K562 (cell line): ENCODE data around the gene ZFPM1. TPM values are rescaled to one million over a fixed set of nuclear protein-coding genes. Genes with fewer than 3 reads are reported as not detected.

ENCODE experiments used
- ATAC-seq: fragments of 200-7000 bp; cut with Tn5 transposase; 3 replicates; pipeline ENCODE4 v1.9.1; 2020; ENCODE audit warnings: moderate library complexity
- BruUV-seq: library from RNA; stranded (reverse); fragments of 400-500 nt; replicated peaks from 2 replicates; lab custom pipeline; 2021; lab: Mats Ljungman, UMichigan
- CTCF ChIA-PET: fragments of 300-600 bp; formaldehyde crosslinking; extraction: SDS; loops from one replicate; lab custom pipeline; 2021; ENCODE audit warnings: low intra/inter-chr PET ratio; lab: Yijun Ruan, JAX
- POLR2A ChIA-PET: fragments of 300-600, 350-650 bp; sonication (Branson Sonifier 250); formaldehyde crosslinking; extraction: SDS; loops from one replicate; lab custom pipeline; 2021; ENCODE audit warnings: antibody characterized with exemption, inconsistent platforms; lab: Yijun Ruan, JAX
- DNase-seq, 4 experiments: peaks; one replicate each; pipeline versions ENCODE4 v3.0.0 to v3.0.0-alpha.2; 2011 to 2018; ENCODE audit warnings: low spot score in 3 of 4, mixed read lengths in 3 of 4; ENCODE audit errors: extremely low read depth in 1 of 4
- FAIRE-seq: peaks from 2 replicates; lab custom pipeline; 2011; peaks lifted over from hg19 to GRCh38; lab: Jason Lieb, UNC
- H2AFZ ChIP-seq: 2 replicates; pipeline ENCODE4 v1.6.0; 2011; ENCODE audit warnings: low read depth, low read length, control low read depth, inconsistent platforms
- H3K27ac ChIP-seq: fragments of 200-600 bp; 3 replicates; pipeline ENCODE4 v1.8.0; 2011; ENCODE audit warnings: low read depth, mild to moderate bottlenecking, control low read depth, inconsistent platforms, low read length, moderate library complexity, mixed read lengths; ENCODE audit errors: extremely low read depth
- H3K27me3 ChIP-seq, 2 experiments: fragments of 300-600 bp in 1 of 2; 2 replicates in 1 of 2; 3 replicates in 1 of 2; pipeline versions ENCODE4 v1.6.0 to v1.8.0; 2011; ENCODE audit warnings: inconsistent platforms in 2 of 2, low read length in 2 of 2, mild to moderate bottlenecking in 1 of 2, mixed read lengths in 1 of 2, moderate library complexity in 1 of 2; ENCODE audit not compliant: control insufficient read depth in 2 of 2, insufficient read depth in 2 of 2
- H3K36me3 ChIP-seq: fragments of 300-600 bp; 3 replicates; pipeline ENCODE4 v1.8.0; 2011; ENCODE audit warnings: mild to moderate bottlenecking, low read length, inconsistent platforms; ENCODE audit not compliant: control insufficient read depth, insufficient read depth
- H3K4me1 ChIP-seq, 2 experiments: fragments of 200-600 bp in 1 of 2; replicated peaks in 1 of 2; 2 replicates in 1 of 2; 3 replicates in 1 of 2; pipeline versions ENCODE4 v1.5.1 to v1.8.0; 2011; ENCODE audit warnings: inconsistent platforms in 2 of 2, low read length in 2 of 2, mild to moderate bottlenecking in 1 of 2, mixed read lengths in 1 of 2, moderate library complexity in 1 of 2; ENCODE audit not compliant: control insufficient read depth in 2 of 2, insufficient read depth in 2 of 2
- H3K4me2 ChIP-seq: 2 replicates; pipeline ENCODE4 v1.6.1; 2011; ENCODE audit warnings: low read length, control low read depth, inconsistent platforms, mixed read lengths; ENCODE audit not compliant: insufficient read depth
- H3K4me3 ChIP-seq: fragments of 200-600 bp; sonication (generic), shearing (Covaris generic); 2 replicates; pipeline ENCODE4 v1.5.1; 2016; ENCODE audit warnings: control low read depth, inconsistent platforms
- H3K79me2 ChIP-seq: fragments of 200-600 bp; 3 replicates; pipeline ENCODE4 v1.8.0; 2011; ENCODE audit warnings: low read length, inconsistent platforms; ENCODE audit not compliant: control insufficient read depth, insufficient read depth
- H3K9ac ChIP-seq, 2 experiments: 2 replicates each; pipeline versions ENCODE4 v1.6.0 to v1.6.1; 2011; ENCODE audit warnings: low read depth in 2 of 2, low read length in 2 of 2, control low read depth in 1 of 2, inconsistent platforms in 1 of 2, mild to moderate bottlenecking in 1 of 2, mixed read lengths in 1 of 2; ENCODE audit not compliant: insufficient read depth in 1 of 2
- H3K9me1 ChIP-seq: one replicate; pipeline ENCODE4 v1.6.0; 2011; ENCODE audit warnings: inconsistent platforms, mild to moderate bottlenecking, low read length, moderate library complexity; ENCODE audit not compliant: control insufficient read depth, insufficient read depth
- H3K9me3 ChIP-seq: replicated peaks from 2 replicates; pipeline ENCODE4 v1.5.1; 2011; ENCODE audit warnings: low read depth, low read length, inconsistent platforms; ENCODE audit not compliant: control insufficient read depth, insufficient read depth
- H4K20me1 ChIP-seq: replicated peaks from 2 replicates; pipeline ENCODE4 v1.6.1; 2011; ENCODE audit warnings: low read length, inconsistent platforms, mixed read lengths; ENCODE audit not compliant: control insufficient read depth, insufficient read depth
- ADNP ChIP-seq: fragments of 200-800 bp; sonication (Bioruptor generic); IDR thresholded peaks from 2 replicates; pipeline ENCODE4 v1.6.1; 2016; ENCODE audit warnings: missing genetic modification characterization, missing compliant biosample characterization
- MYNN ChIP-seq, 2 experiments: sonication (generic); formaldehyde crosslinking in 1 of 2; IDR thresholded peaks; 2 replicates each; pipeline versions ENCODE4 v1.5.0 to v1.6.1; 2016 to 2020; ENCODE audit warnings: antibody characterized with exemption in 1 of 2, missing genetic modification reagents in 1 of 2
- NFIC ChIP-seq: fragments of 450-650 bp; IDR thresholded peaks from 2 replicates; pipeline ENCODE4 v1.6.1; 2017; ENCODE audit warnings: mild to moderate bottlenecking, inconsistent platforms
- PRMT5 ChIP-seq: sonication (generic); formaldehyde crosslinking; IDR thresholded peaks from 2 replicates; pipeline ENCODE4 v1.5.0; 2020; ENCODE audit warnings: missing genetic modification reagents
- U2AF2 ChIP-seq: fragments of 200-400 bp; formaldehyde crosslinking; optimal IDR thresholded peaks from 2 replicates; pipeline ENCODE3; 2017; ENCODE audit warnings: low read depth, mild to moderate bottlenecking, low read length
- WGBS: fragments of 100-300 bp; shearing (Covaris generic); methylation state at CpG from one replicate; pipeline ENCODE4 v1.1.6; 2016; ENCODE audit warnings: low coverage, mixed read lengths; ENCODE audit not compliant: insufficient coverage; ENCODE audit errors: missing lambda C conversion rate; 5-methylcytosine and 5-hydroxymethylcytosine counted together
- in situ Hi-C: fragments of 300-500 bp; cut with MboI; formaldehyde crosslinking; loops from 4 replicates; pipeline ENCODE4 v1.15.0; 2018; ENCODE audit warnings: inconsistent platforms, mixed read lengths
- intact Hi-C: fragments of 100-400 bp; cut with micrococcal nuclease; formaldehyde crosslinking; loops from 2 replicates; pipeline ENCODE4 v1.14.2; 2022
- polyA plus RNA-seq, 8 experiments: library from polyadenylated mRNA; depleted of rRNA in 4 of 8; stranded (reverse) in 5 of 8; unstranded in 3 of 8; fragments of >200 nt; fragmentation: Nextera tagmentation in 2 of 8; fragmentation: Illumina TruSeq in 1 of 8; extraction: Ambion mirVana in 2 of 8; extraction: Trizol in 1 of 8; gene quantifications; 2 replicates each; pipeline versions ENCODE4 v1.2.1 to v1.2.3, GENCODE V29; 2011 to 2014; ENCODE audit warnings: inconsistent platforms in 1 of 8, missing spikeins in 1 of 8
- total RNA-seq, 7 experiments: library from RNA; depleted of rRNA in 6 of 7; stranded (reverse); fragments of >200 nt in 6 of 7; fragmentation: Illumina TruSeq in 2 of 7; extraction: Trizol in 2 of 7; gene quantifications; 2 replicates each; pipeline versions ENCODE4 v1.2.1 to v1.2.3, GENCODE V29; 2011 to 2021; ENCODE audit warnings: low replicate concordance in 1 of 7
- TF ChIP-seq, protein P1 (sequence below): sonication (generic); formaldehyde crosslinking; IDR thresholded peaks from 2 replicates; pipeline ENCODE4 v1.8.0; 2022; ENCODE audit warnings: mild to moderate bottlenecking, missing genetic modification reagents
- TF ChIP-seq, protein P2 (sequence below): fragments of 250-450 bp; sonication (Bioruptor Pico); IDR thresholded peaks from 2 replicates; pipeline ENCODE4 v1.5.0; 2021
- TF ChIP-seq, protein P3 (sequence below): sonication (generic); formaldehyde crosslinking; IDR thresholded peaks from 2 replicates; pipeline ENCODE4 v1.8.0; 2022; ENCODE audit warnings: mild to moderate bottlenecking, missing genetic modification reagents

The ZFPM1 gene
- total and polyA plus RNA-seq, 9 of the 15 experiments (the other 6 are each of a cell fraction or from before 2014, with no cell fraction given), result 0.03 to 35.9 (median 1.4) TPM

DNA sequence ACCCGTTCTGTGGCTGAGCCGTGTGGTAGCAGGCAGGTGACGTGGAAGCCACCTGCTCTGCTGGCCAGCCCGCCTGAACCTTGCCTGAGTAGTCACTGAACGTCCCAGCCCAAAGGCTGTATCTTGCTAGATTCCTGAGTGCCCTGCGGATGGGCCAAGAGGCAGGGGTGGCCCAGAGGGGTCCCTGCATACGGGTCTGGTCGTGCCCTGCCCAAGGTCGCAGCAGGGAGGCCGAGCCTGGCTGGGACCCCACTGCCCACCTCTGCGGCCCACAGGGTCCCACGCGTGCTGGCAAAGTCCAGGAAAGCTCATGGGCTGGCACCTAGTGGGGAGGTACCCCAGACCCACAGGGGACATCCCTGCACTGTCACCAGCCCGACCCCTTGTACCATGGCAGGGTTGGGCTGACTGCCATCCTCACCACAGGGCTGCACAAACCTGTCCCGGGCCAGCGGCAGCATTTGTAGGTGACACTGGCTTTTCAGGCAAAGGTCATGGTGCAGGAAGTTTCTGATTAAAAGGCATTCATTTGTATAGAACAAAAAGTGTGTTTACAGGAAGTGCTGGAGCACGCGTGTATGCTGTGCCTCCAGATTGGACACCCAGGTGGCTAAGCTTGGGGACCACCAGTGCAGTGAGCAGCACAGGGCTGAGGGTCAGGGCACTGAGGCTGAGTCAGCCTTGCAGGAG, 72.0 kb downstream of the ZFPM1 start (continued):
- TF ChIP-seq, protein P1, sequence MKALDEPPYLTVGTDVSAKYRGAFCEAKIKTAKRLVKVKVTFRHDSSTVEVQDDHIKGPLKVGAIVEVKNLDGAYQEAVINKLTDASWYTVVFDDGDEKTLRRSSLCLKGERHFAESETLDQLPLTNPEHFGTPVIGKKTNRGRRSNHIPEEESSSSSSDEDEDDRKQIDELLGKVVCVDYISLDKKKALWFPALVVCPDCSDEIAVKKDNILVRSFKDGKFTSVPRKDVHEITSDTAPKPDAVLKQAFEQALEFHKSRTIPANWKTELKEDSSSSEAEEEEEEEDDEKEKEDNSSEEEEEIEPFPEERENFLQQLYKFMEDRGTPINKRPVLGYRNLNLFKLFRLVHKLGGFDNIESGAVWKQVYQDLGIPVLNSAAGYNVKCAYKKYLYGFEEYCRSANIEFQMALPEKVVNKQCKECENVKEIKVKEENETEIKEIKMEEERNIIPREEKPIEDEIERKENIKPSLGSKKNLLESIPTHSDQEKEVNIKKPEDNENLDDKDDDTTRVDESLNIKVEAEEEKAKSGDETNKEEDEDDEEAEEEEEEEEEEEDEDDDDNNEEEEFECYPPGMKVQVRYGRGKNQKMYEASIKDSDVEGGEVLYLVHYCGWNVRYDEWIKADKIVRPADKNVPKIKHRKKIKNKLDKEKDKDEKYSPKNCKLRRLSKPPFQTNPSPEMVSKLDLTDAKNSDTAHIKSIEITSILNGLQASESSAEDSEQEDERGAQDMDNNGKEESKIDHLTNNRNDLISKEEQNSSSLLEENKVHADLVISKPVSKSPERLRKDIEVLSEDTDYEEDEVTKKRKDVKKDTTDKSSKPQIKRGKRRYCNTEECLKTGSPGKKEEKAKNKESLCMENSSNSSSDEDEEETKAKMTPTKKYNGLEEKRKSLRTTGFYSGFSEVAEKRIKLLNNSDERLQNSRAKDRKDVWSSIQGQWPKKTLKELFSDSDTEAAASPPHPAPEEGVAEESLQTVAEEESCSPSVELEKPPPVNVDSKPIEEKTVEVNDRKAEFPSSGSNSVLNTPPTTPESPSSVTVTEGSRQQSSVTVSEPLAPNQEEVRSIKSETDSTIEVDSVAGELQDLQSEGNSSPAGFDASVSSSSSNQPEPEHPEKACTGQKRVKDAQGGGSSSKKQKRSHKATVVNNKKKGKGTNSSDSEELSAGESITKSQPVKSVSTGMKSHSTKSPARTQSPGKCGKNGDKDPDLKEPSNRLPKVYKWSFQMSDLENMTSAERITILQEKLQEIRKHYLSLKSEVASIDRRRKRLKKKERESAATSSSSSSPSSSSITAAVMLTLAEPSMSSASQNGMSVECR (CRISPR knock-in tag), result no peak
- peak; percentile 11; the same call in 1 of the 2 replicates for TF ChIP-seq MYNN (IDR thresholded peaks at IDR 0.05)
- no peak for TF ChIP-seq MYNN (CRISPR knock-in tag; IDR thresholded peaks at IDR 0.05)

DNA sequence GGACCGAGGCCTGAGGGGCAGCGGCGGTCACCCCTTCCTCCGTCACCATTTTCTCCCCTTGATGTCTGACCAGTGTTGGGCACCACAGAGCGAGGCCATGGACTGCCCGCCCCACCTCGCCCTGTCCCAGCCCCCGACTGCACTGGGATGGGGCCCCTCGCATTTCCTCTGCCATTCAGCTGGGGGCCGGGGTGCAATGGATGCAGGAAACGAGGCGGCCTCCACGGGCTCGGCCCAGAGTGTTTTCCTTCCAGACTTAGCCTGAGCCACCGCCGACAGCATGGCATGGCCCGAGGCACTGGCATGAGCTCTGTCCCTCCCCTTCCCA, 72.5 kb downstream of the ZFPM1 start:
- no peak overlapping the region for H2AFZ ChIP-seq
- H3K4me3 ChIP-seq, result no peak overlapping the region
- H3K27me3 ChIP-seq, result no peaks in the 10 kb centered on the region
- no peak for ATAC-seq
- H3K9me3 ChIP-seq, result no peaks in the 10 kb centered on the region
- intact Hi-C loops (loop anchor here (5.0 kb wide), 1 partner anchor 37 kb away; no protein-coding TSS in a partner anchor), in situ Hi-C loops (loop anchor here (10.0 kb wide), 1 partner anchor 81 kb away; no protein-coding TSS in a partner anchor)
- ChIA-PET CTCF (interaction anchor here (0.6 to 6.2 kb wide), 2 partner anchors 82 to 263 kb away, joined by 3 to 108 read pairs; no protein-coding TSS in a partner anchor), POLR2A (interaction anchor here (0.6 to 2.0 kb wide), 3 partner anchors 11 to 596 kb away, joined by 3 to 8 read pairs (median 7); no protein-coding TSS in a partner anchor)
- WGBS, result 81% methylated on average over 17 of the region's 17 CpGs
- H3K9me1 ChIP-seq, result peaks cover 3% of the 10 kb centered on the region
- peaks cover 12% of the 10 kb centered on the region for H4K20me1 ChIP-seq
- no TSS peak for BruUV-seq
- DNase-seq, result no peak
- TF ChIP-seq, protein P2, sequence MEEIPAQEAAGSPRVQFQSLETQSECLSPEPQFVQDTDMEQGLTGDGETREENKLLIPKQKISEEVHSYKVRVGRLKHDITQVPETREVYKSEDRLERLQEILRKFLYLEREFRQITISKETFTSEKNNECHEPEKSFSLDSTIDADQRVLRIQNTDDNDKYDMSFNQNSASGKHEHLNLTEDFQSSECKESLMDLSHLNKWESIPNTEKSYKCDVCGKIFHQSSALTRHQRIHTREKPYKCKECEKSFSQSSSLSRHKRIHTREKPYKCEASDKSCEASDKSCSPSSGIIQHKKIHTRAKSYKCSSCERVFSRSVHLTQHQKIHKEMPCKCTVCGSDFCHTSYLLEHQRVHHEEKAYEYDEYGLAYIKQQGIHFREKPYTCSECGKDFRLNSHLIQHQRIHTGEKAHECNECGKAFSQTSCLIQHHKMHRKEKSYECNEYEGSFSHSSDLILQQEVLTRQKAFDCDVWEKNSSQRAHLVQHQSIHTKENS (CRISPR knock-in tag), result no peak
- TF ChIP-seq NFIC (no peak), ADNP (no peak), PRMT5 (CRISPR knock-in tag) (no peak), U2AF2 (no peak)
- TF ChIP-seq, protein P3, sequence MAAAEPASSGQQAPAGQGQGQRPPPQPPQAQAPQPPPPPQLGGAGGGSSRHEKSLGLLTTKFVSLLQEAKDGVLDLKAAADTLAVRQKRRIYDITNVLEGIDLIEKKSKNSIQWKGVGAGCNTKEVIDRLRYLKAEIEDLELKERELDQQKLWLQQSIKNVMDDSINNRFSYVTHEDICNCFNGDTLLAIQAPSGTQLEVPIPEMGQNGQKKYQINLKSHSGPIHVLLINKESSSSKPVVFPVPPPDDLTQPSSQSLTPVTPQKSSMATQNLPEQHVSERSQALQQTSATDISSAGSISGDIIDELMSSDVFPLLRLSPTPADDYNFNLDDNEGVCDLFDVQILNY (CRISPR knock-in tag), result peak; percentile 37; the same call in 1 of the 2 replicates
- peaks cover 5% of the 10 kb centered on the region; the same call in 1 of the 3 replicates for H3K79me2 ChIP-seq
- peak overlapping the region; percentile 21; the same call in 1 of the 3 replicates for H3K27ac ChIP-seq
- peaks cover 62% of the 10 kb centered on the region; the same call in 2 of the 3 replicates for H3K36me3 ChIP-seq
- H3K4me2 ChIP-seq, result peak overlapping the region; percentile 41; the same call in 1 of the 2 replicates
- H3K9ac ChIP-seq, result peak overlapping the region in 1 of 2 experiments; percentile 86; a peak in 2 of 4 replicates
- no peak for FAIRE-seq
- peaks cover 42 to 91% of the 10 kb centered on the region in 2 experiments for H3K4me1 ChIP-seq
